Kasumi-1 (cell line): ENCODE measurements around the gene DIPK1C.

Source experiments
- DNase-seq, 2 experiments: peaks; one replicate each; lab custom pipeline; 2025; lab: John Stamatoyannopoulos, UW

Gene DIPK1C

GRCh38 chr18:74387383-74387782 lies 69.7 kb downstream of the DIPK1C start:
- no peak for DNase-seq
